Measurements from ENCODE around the gene DNAI7. TPM values are rescaled to one million over a fixed set of nuclear protein-coding genes. Genes with fewer than 3 reads are reported as not detected.

Gene DNAI7
- total and polyA plus RNA-seq, 3 experiments from 2014 or later = not detected

- ChIA-PET CTCF (interaction anchor here (0.7 to 5.4 kb wide), 4 partner anchors 17 to 140 kb away, joined by 3 to 65 read pairs (median 4); no protein-coding TSS in a partner anchor), POLR2A (no interaction called here)
- Mint-ChIP-seq H3K27me3 (peaks cover 0 to 2% of the 10 kb centered on the region in 2 donors), H3K4me3 (no peak overlapping the region), H3K27ac (no peak overlapping the region), H3K9me3 (peaks cover 0 to under 1% (median 0%) of the 10 kb centered on the region in 5 donors), H3K4me1 (no peaks in the 10 kb centered on the region), H3K36me3 (no peaks in the 10 kb centered on the region)
- no peak overlapping the region for H3K4me3 ChIP-seq (ENCODE audit: low read length)
- H3K9me3 ChIP-seq (ENCODE audit: low read length) = no peaks in the 10 kb centered on the region
- no peaks in the 10 kb centered on the region for H3K27me3 ChIP-seq (ENCODE audit: insufficient read depth, low read length, poor library complexity, severe bottlenecking)
- no peak overlapping the region for H3K27ac ChIP-seq (ENCODE audit: low read depth, low read length)
- no peak for DNase-seq
- H3K4me1 ChIP-seq (ENCODE audit: insufficient read depth, low read length) = no peaks in the 10 kb centered on the region
- no peaks in the 10 kb centered on the region for H3K36me3 ChIP-seq (ENCODE audit: insufficient read depth, low read length)
These were observed 63.7 kb downstream of the DNAI7 start for GRCh38 chr12:25131270-25131669.

GRCh38 chr12:25130741-25131188, 64.2 kb downstream of the DNAI7 start:
- Histone ChIP-seq H3K27me3 (ENCODE audit: insufficient read depth, low read length, poor library complexity, severe bottlenecking) (no peaks in the 10 kb centered on the region), H3K36me3 (ENCODE audit: insufficient read depth, low read length) (no peaks in the 10 kb centered on the region), H3K27ac (ENCODE audit: low read depth, low read length) (no peak overlapping the region), H3K9me3 (ENCODE audit: low read length) (no peaks in the 10 kb centered on the region), H3K4me1 (ENCODE audit: insufficient read depth, low read length) (no peaks in the 10 kb centered on the region), H3K4me3 (ENCODE audit: low read length) (no peak overlapping the region)
- Mint-ChIP-seq H3K4me1 (no peaks in the 10 kb centered on the region), H3K27ac (no peak overlapping the region), H3K36me3 (no peaks in the 10 kb centered on the region), H3K27me3 (peaks cover 0 to 2% of the 10 kb centered on the region in 2 donors), H3K9me3 (no peaks in the 10 kb centered on the region), H3K4me3 (no peak overlapping the region)
- CTCF ChIA-PET = interaction anchor here (0.7 to 5.4 kb wide), 6 partner anchors 9 to 139 kb away, joined by 3 to 65 read pairs (median 4); no protein-coding TSS in a partner anchor
- POLR2A ChIA-PET = no interaction called here
- DNase-seq = peak in 2 of 5 donors; percentile 21 to 39

- Histone ChIP-seq H3K27ac (ENCODE audit: low read depth, low read length) (no peak overlapping the region), H3K36me3 (ENCODE audit: insufficient read depth, low read length) (no peaks in the 10 kb centered on the region), H3K27me3 (ENCODE audit: insufficient read depth, low read length, poor library complexity, severe bottlenecking) (no peaks in the 10 kb centered on the region), H3K4me3 (ENCODE audit: low read length) (no peak overlapping the region), H3K9me3 (ENCODE audit: low read length) (no peaks in the 10 kb centered on the region), H3K4me1 (ENCODE audit: insufficient read depth, low read length) (no peaks in the 10 kb centered on the region)
- POLR2A ChIA-PET = no interaction called here
- no peaks in the 10 kb centered on the region for H3K36me3 Mint-ChIP-seq
- H3K27me3 Mint-ChIP-seq = peaks cover 0 to 2% of the 10 kb centered on the region in 2 donors
- no peak for DNase-seq
- no peak overlapping the region for H3K4me3 Mint-ChIP-seq
- H3K27ac Mint-ChIP-seq = no peak overlapping the region
- H3K9me3 Mint-ChIP-seq = no peaks in the 10 kb centered on the region
- CTCF ChIA-PET = interaction anchor here (2.3 kb wide), 1 partner anchor 136 kb away, joined by 8 read pairs; no protein-coding TSS in a partner anchor
- H3K4me1 Mint-ChIP-seq = no peaks in the 10 kb centered on the region
These were observed 68.2 kb downstream of the DNAI7 start for GRCh38 chr12:25126746-25127145.

GRCh38 chr12:25126101-25126500, 68.9 kb downstream of the DNAI7 start:
- no peak overlapping the region for H3K27ac Mint-ChIP-seq
- H3K4me3 Mint-ChIP-seq = no peak overlapping the region
- Histone ChIP-seq H3K27me3 (ENCODE audit: insufficient read depth, low read length, poor library complexity, severe bottlenecking) (no peaks in the 10 kb centered on the region), H3K27ac (ENCODE audit: low read depth, low read length) (no peak overlapping the region), H3K36me3 (ENCODE audit: insufficient read depth, low read length) (no peaks in the 10 kb centered on the region), H3K4me3 (ENCODE audit: low read length) (no peak overlapping the region), H3K4me1 (ENCODE audit: insufficient read depth, low read length) (no peaks in the 10 kb centered on the region), H3K9me3 (ENCODE audit: low read length) (no peaks in the 10 kb centered on the region)
- no peaks in the 10 kb centered on the region for H3K27me3 Mint-ChIP-seq
- CTCF ChIA-PET = interaction anchor here (2.3 kb wide), 1 partner anchor 135 kb away, joined by 8 read pairs; no protein-coding TSS in a partner anchor
- no peaks in the 10 kb centered on the region for H3K36me3 Mint-ChIP-seq
- no peaks in the 10 kb centered on the region for H3K9me3 Mint-ChIP-seq
- no peaks in the 10 kb centered on the region for H3K4me1 Mint-ChIP-seq
- POLR2A ChIA-PET = no interaction called here
- no peak for DNase-seq

- Mint-ChIP-seq H3K27me3 (no peaks in the 10 kb centered on the region), H3K27ac (no peak overlapping the region), H3K9me3 (no peaks in the 10 kb centered on the region), H3K36me3 (no peaks in the 10 kb centered on the region), H3K4me3 (no peak overlapping the region), H3K4me1 (no peaks in the 10 kb centered on the region)
- Histone ChIP-seq H3K27ac (ENCODE audit: low read depth, low read length) (no peak overlapping the region), H3K36me3 (ENCODE audit: insufficient read depth, low read length) (no peaks in the 10 kb centered on the region), H3K4me1 (ENCODE audit: insufficient read depth, low read length) (no peaks in the 10 kb centered on the region), H3K4me3 (ENCODE audit: low read length) (no peak overlapping the region), H3K27me3 (ENCODE audit: insufficient read depth, low read length, poor library complexity, severe bottlenecking) (no peaks in the 10 kb centered on the region), H3K9me3 (ENCODE audit: low read length) (no peaks in the 10 kb centered on the region)
- DNase-seq = no peak
- ChIA-PET CTCF (interaction anchor here (1.3 kb wide), 1 partner anchor 132 kb away, joined by 4 read pairs; no protein-coding TSS in a partner anchor), POLR2A (no interaction called here)
These were observed 70.5 kb downstream of the DNAI7 start for GRCh38 chr12:25124493-25124892.

- H3K9me3 ChIP-seq (ENCODE audit: low read length) = no peaks in the 10 kb centered on the region
- H3K9me3 Mint-ChIP-seq = no peaks in the 10 kb centered on the region
- H3K4me3 Mint-ChIP-seq = no peak overlapping the region
- H3K27ac Mint-ChIP-seq = no peak overlapping the region
- no peak for DNase-seq
- no peak overlapping the region for H3K4me3 ChIP-seq (ENCODE audit: low read length)
- no peaks in the 10 kb centered on the region for H3K36me3 ChIP-seq (ENCODE audit: insufficient read depth, low read length)
- H3K4me1 ChIP-seq (ENCODE audit: insufficient read depth, low read length) = no peaks in the 10 kb centered on the region
- ChIA-PET POLR2A (no interaction called here), CTCF (no interaction called here)
- no peaks in the 10 kb centered on the region for H3K27me3 Mint-ChIP-seq
- no peaks in the 10 kb centered on the region for H3K4me1 Mint-ChIP-seq
- H3K36me3 Mint-ChIP-seq = no peaks in the 10 kb centered on the region
- no peak overlapping the region for H3K27ac ChIP-seq (ENCODE audit: low read depth, low read length)
- no peaks in the 10 kb centered on the region for H3K27me3 ChIP-seq (ENCODE audit: insufficient read depth, low read length, poor library complexity, severe bottlenecking)
These were observed 71.8 kb downstream of the DNAI7 start for GRCh38 chr12:25123126-25123525.

- Mint-ChIP-seq H3K36me3 (no peaks in the 10 kb centered on the region), H3K9me3 (no peaks in the 10 kb centered on the region)
- POLR2A ChIA-PET = no interaction called here
These were observed 73.0 kb downstream of the DNAI7 start for GRCh38 chr12:25121916-25122315.

GRCh38 chr12:25121110-25121509, 73.8 kb downstream of the DNAI7 start:
- H3K36me3 ChIP-seq (ENCODE audit: insufficient read depth, low read length) = no peaks in the 10 kb centered on the region
- Mint-ChIP-seq H3K27me3 (no peaks in the 10 kb centered on the region), H3K27ac (no peak overlapping the region), H3K4me3 (no peak overlapping the region), H3K9me3 (no peaks in the 10 kb centered on the region), H3K36me3 (no peaks in the 10 kb centered on the region), H3K4me1 (no peaks in the 10 kb centered on the region)
- H3K4me3 ChIP-seq (ENCODE audit: low read length) = no peak overlapping the region
- no peaks in the 10 kb centered on the region for H3K9me3 ChIP-seq (ENCODE audit: low read length)
- DNase-seq = no peak
- H3K27ac ChIP-seq (ENCODE audit: low read depth, low read length) = no peak overlapping the region
- H3K4me1 ChIP-seq (ENCODE audit: insufficient read depth, low read length) = no peaks in the 10 kb centered on the region
- H3K27me3 ChIP-seq (ENCODE audit: insufficient read depth, low read length, poor library complexity, severe bottlenecking) = no peaks in the 10 kb centered on the region
- ChIA-PET POLR2A (no interaction called here), CTCF (interaction anchor here (1.1 kb wide), 1 partner anchor 9 kb away, joined by 4 read pairs; no protein-coding TSS in a partner anchor)

More at GRCh38 chr12:25121916-25122315, 73.0 kb downstream of the DNAI7 start:
- no peaks in the 10 kb centered on the region for H3K4me1 Mint-ChIP-seq
- DNase-seq = no peak
- no peak overlapping the region for H3K4me3 Mint-ChIP-seq
- no peak overlapping the region for H3K27ac Mint-ChIP-seq
- CTCF ChIA-PET = interaction anchor here (1.1 kb wide), 1 partner anchor 8 kb away, joined by 4 read pairs; no protein-coding TSS in a partner anchor
- Histone ChIP-seq H3K4me1 (ENCODE audit: insufficient read depth, low read length) (no peaks in the 10 kb centered on the region), H3K27me3 (ENCODE audit: insufficient read depth, low read length, poor library complexity, severe bottlenecking) (no peaks in the 10 kb centered on the region), H3K27ac (ENCODE audit: low read depth, low read length) (no peak overlapping the region), H3K36me3 (ENCODE audit: insufficient read depth, low read length) (no peaks in the 10 kb centered on the region), H3K9me3 (ENCODE audit: low read length) (no peaks in the 10 kb centered on the region), H3K4me3 (ENCODE audit: low read length) (no peak overlapping the region)
- H3K27me3 Mint-ChIP-seq = no peaks in the 10 kb centered on the region

All from CD8-positive, alpha-beta memory T cell (primary cell).